Fibroblast of villous mesenchyme (primary cell): Measurements from ENCODE around the gene UBE2G2. TPM values are rescaled to one million over a fixed set of nuclear protein-coding genes. Genes with fewer than 3 reads are reported as not detected.

Source experiments
- DNase-seq: peaks from one replicate; pipeline ENCODE4 v3.0.0-alpha.2; 2010; ENCODE audit warnings: low read depth
- H3K4me3 ChIP-seq: 2 replicates; pipeline ENCODE4 v1.5.1; 2011; ENCODE audit warnings: low read depth, mild to moderate bottlenecking, low read length
- CTCF ChIP-seq: IDR thresholded peaks from 2 replicates; pipeline ENCODE4 v1.5.1; 2012; ENCODE audit warnings: low read depth, mild to moderate bottlenecking, low read length; ENCODE audit not compliant: insufficient read depth
- total RNA-seq: library from RNA; depleted of rRNA; stranded (reverse); fragments of >200 nt; gene quantifications from 2 replicates; pipeline ENCODE4 v1.2.3, GENCODE V29; 2012

The UBE2G2 gene
- total RNA-seq, 1 donor = 88.5 TPM

DNA sequence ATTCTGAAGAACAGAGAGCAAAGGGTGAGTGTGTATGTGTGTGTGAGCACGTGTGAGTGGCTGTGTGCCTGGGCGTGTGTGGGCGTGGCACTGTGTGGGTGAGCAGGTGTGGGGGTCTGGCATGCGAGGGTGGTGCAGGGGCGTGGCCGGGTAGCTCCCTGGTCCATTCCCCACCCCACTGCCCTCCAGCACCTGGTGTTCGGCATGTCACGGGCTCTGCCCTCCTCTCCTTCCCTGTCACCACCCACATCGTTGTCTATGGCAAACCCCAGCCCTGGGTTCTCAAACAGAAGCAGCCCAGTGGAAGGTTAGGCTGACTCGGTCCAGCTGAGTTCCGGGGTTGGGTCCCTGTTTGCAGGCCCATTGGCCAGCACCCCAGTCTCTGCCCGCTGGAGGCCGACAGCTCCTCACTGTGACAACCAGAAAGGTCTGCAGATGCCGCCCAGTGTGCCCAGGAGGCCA is 39.8 kb downstream of the UBE2G2 start:
- no peak for DNase-seq
- H3K4me3 ChIP-seq = no peak overlapping the region
- no peak for TF ChIP-seq CTCF

GRCh38 chr21:44761011-44761729 is 40.5 kb downstream of the UBE2G2 start:
- no peak for DNase-seq
- H3K4me3 ChIP-seq = no peak overlapping the region
- TF ChIP-seq CTCF = peak; percentile 22

DNA sequence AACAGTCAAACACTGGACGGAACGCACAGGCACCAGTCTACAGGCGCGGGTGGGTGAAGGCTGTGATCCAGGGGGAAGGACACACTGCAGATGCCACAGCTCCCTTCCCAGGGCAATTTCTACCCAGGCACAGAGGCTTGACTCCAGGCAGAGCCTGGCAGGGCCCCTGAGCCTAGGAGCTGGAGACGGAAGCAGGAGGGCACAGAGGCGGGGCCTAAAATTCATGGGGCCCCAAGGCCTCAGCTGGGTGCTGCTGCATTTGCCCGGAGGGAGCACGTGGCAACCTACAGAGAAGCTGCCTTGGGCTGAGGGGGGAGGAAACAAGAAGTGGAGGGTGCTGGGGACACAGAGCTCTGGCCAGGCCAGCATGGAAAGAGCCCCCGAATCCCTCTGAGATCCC is 41.2 kb downstream of the UBE2G2 start:
- TF ChIP-seq CTCF = no peak
- no peak for DNase-seq
- no peak overlapping the region for H3K4me3 ChIP-seq

GRCh38 chr21:44759628-44760285 is 41.9 kb downstream of the UBE2G2 start:
- no peak overlapping the region for H3K4me3 ChIP-seq
- TF ChIP-seq CTCF = no peak
- no peak for DNase-seq

- TF ChIP-seq CTCF = no peak
- no peak overlapping the region for H3K4me3 ChIP-seq
- DNase-seq = no peak
Measured at GRCh38 chr21:44758781-44759627, 42.6 kb downstream of the UBE2G2 start.

DNA sequence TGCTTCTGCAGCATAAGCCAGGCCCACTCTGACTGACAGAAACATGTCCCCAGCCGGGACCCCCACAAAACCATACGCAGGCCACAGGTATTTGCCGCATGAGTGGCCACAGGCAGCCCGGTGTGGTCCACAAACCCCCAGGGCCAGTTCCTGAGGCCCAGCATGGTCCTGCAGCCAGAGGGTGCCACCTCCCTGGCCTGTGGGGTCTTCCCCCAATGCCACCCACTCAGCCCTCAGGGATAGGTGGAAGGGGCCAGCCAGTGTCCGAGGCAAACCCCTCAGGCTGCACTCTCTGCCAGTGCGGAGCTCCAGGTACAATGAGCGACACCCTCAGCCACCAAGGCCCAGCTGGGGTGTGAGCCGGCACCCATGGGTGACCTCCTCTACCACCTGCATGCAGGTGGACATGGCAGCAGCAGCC is 43.5 kb downstream of the UBE2G2 start:
- H3K4me3 ChIP-seq = no peak overlapping the region
- no peak for DNase-seq
- no peak for TF ChIP-seq CTCF
